ENCODE data around the gene DGCR8.

Gene DGCR8

DNA sequence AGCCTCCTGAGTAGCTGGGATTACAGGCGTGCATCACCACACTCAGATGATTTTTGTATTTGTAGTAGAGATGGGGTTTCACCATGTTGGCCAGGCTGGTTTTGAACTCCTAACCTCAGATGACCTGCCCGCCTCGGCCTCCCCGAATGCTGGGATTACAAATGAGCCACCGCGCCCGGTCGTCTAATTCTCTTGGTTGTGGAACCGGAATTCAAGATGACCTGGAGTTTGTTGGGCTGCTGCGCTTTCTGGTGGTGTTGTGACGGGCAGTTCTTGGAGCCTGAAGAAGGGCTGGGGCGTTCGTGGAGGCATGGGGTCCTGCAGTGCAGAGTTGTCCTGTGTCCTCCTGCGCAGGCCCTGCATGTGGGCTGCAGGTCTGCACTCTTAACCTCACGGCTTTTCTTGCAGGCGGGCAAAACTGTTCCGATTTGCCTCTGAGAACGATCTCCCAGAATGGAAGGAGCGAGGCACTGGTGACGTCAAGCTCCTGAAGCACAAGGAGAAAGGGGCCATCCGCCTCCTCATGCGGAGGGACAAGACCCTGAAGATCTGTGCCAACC is 41.9 kb downstream of the DGCR8 start:
- in situ Hi-C loops (cut with HindIII; ENCODE audit: low sequenced_read_pairs), result no loop called here
- no peak for DNase-seq (ENCODE audit: low read depth, low spot score)
- no peak overlapping the region for H3K4me3 ChIP-seq (ENCODE audit: low read depth, low read length)
- TF ChIP-seq CTCF (IDR thresholded peaks at IDR 0.05; ENCODE audit: low read depth, low read length), result no peak

DNA sequence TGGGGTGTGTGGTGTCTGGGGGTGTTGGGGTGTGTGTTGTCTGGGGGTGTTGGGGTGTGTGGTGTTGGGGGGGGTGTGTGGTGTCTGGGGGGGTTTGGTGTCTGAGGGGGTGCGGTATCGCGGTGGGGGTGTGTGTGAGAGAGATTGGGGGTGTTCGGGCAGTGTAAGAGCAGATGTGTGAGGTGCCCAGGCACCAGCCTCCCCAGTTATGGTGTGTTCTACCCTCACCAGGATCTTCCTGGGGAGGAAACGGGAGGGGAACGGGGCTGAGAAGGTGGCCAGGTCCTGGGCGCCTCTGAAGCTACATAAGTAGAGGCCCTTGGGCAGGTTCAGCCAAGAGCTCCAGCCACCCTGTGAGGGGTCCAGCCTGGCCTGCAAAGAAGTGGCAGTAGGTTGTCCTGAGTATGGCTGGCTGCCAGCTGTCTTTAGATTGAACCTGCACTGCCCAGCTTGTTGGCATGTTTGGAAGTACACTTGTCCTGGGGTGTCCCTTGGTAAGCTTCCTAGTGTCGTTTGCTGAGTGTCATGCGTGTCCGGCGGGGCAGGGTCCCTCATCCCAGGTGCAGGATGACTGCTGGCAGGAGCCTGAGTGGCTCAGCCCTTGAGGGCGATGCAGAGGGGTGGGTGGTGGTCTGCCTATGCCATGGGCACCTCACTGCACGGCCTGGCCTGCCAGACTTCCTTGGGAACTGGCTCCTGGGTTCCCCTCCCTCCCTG is 43.5 kb downstream of the DGCR8 start:
- TF ChIP-seq CTCF (IDR thresholded peaks at IDR 0.05; ENCODE audit: low read depth, low read length), result no peak
- in situ Hi-C loops (cut with HindIII; ENCODE audit: low sequenced_read_pairs), result no loop called here
- H3K4me3 ChIP-seq (ENCODE audit: low read depth, low read length), result no peak overlapping the region
- no peak for DNase-seq (ENCODE audit: low read depth, low spot score)

DNA sequence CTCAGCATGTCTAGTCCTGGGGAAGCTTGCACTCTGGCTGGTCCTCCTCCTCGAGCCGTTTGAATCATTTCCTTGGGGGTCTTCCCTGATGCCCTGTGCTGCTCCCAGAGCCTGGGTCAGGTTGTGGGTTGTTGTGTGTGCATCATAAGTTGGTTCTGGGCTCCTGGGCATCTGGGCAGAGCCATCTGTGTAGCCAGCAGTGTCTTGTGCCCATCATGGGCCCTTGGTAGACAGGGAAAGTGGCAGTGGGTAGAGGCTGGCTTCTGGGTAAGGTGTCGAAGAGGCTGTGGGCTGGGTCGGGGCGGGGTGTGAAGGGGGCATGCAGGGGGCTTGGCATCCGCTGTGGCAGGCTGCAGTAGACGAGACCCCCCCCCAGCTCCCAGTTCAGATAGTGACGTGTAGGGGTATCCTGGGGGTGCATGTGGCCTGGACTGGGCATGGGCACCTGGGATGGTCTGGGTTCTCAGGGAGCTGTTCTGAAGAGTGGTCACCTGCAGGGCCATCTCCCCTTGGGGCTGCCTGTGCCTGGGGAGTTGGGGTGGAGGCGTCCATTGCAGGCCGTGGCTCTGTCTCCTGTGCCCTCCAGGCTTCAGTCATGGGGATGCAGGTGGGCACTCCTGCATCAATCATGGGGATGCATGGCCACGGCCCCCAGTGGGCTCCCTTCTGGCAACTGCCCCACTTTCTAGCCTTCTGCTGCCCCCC is 44.2 kb downstream of the DGCR8 start:
- DNase-seq (ENCODE audit: low read depth, low spot score), result no peak
- in situ Hi-C loops (cut with HindIII; ENCODE audit: low sequenced_read_pairs), result no loop called here
- TF ChIP-seq CTCF (IDR thresholded peaks at IDR 0.05; ENCODE audit: low read depth, low read length), result no peak
- H3K4me3 ChIP-seq (ENCODE audit: low read depth, low read length), result no peak overlapping the region

GRCh38 chr22:20125201-20126174 is 45.4 kb downstream of the DGCR8 start:
- no peak for DNase-seq (ENCODE audit: low read depth, low spot score)
- no peak overlapping the region for H3K4me3 ChIP-seq (ENCODE audit: low read depth, low read length)
- no peak for TF ChIP-seq CTCF (IDR thresholded peaks at IDR 0.05; ENCODE audit: low read depth, low read length)
- in situ Hi-C loops (cut with HindIII; ENCODE audit: low sequenced_read_pairs), result no loop called here

DNA sequence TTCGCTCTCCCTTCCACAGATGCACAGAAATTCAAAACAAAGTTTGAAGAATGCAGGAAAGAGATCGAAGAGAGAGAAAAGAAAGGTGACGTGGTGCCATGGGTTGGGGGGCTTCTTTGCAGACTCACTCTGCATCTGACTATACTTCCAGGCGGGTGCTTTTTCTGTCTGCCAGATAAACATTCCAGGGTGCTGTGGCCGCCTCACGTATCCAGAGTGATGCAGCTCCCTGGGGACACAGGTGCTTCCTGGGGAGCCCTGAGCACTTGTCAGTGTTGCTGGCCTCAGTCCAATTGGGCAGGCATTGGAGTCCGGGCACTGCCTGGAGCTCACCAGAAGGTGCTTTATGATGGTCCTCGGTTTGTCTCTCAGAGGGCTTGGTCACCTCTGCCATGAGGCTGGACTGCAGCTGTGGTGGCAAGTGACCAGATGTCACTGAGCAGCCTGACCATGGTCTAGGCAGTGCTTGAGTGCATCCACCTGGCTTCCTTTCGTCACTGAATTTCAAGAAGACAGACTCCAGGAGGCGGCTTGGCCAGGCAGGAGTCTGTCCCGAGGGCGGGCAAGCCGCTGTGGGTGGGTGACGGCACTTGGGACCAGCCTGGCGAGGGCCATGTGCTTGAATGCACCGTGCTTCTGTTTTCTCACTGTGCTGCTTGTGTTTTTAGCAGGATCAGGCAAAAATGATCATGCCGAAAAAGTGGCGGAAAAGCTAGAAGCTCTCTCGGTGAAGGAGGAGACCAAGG is 46.4 kb downstream of the DGCR8 start:
- no peak for TF ChIP-seq CTCF (IDR thresholded peaks at IDR 0.05; ENCODE audit: low read depth, low read length)
- no peak for DNase-seq (ENCODE audit: low read depth, low spot score)
- H3K4me3 ChIP-seq (ENCODE audit: low read depth, low read length), result no peak overlapping the region
- in situ Hi-C loops (cut with HindIII; ENCODE audit: low sequenced_read_pairs), result no loop called here

Data from astrocyte of the spinal cord (primary cell).